Astrocyte of the spinal cord (primary cell): ENCODE data around the gene PRDM10.
"Not testable (repeated sequence)": the region's sequence is repeated elsewhere in the genome, so short reads cannot be mapped to it uniquely, and the experiment has no call there.

Experiments
- DNase-seq: peaks from one replicate; pipeline ENCODE4 v3.0.0; 2011; ENCODE audit warnings: low read depth, low spot score
- H3K4me3 ChIP-seq: 2 replicates; pipeline ENCODE4 v1.5.1; 2011; ENCODE audit warnings: low read depth, mild to moderate bottlenecking, low read length, moderate library complexity
- in situ Hi-C: cut with HindIII; loops from 2 replicates; pipeline ENCODE4 v1.10.0; 2017; ENCODE audit warnings: low sequenced_read_pairs
- TF ChIP-seq, protein P1 (sequence below): IDR thresholded peaks from 2 replicates; pipeline ENCODE4 v1.5.1; 2012; ENCODE audit warnings: low read depth, mild to moderate bottlenecking, low read length, inconsistent platforms

Gene PRDM10

DNA sequence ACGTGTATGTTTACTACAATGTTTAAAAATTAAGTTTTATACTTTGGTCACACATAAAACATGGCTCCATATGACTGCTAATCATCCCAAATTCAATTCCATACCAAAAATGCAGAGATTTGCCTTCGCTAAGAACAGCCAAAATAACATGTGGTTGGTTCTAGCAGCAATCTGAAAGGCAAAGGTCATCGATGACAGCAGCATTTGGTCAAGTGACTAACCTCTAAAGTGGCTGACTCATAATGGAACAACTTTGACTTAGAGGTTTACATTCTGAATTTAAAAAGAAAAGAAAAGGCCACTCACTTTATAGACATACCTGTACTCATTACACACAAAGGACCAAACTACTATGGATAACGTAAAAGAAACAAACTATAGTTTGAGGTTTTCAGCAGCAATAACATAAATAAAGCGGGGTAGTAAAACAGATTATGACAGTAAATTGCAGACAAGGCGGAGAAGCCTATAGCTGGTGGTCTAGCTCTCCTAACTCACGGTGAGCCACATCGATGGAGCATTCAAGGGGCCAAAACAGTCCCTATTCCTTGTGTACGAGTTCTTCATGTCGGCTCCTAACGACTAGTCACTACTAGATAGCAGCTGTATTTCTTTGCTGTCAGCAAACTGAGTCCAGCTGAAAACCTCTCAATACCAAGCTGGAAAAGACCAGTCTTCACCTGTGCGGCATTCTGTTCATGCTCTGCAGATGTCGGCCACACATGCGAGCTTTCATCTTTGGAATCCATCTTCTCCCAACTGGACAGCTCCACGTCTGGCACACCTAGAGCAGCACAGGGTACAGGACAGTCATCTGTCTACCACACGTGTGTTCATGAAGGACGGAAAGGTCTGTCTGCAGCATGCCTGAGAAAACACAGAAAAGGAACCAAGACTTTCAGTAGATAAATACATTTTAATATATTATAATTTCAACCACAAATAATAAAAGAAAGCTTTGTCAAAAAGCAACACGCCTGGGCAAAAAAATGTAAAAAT is 42.1 kb downstream of the PRDM10 start:
- in situ Hi-C loops = no loop called here
- TF ChIP-seq, protein P1, sequence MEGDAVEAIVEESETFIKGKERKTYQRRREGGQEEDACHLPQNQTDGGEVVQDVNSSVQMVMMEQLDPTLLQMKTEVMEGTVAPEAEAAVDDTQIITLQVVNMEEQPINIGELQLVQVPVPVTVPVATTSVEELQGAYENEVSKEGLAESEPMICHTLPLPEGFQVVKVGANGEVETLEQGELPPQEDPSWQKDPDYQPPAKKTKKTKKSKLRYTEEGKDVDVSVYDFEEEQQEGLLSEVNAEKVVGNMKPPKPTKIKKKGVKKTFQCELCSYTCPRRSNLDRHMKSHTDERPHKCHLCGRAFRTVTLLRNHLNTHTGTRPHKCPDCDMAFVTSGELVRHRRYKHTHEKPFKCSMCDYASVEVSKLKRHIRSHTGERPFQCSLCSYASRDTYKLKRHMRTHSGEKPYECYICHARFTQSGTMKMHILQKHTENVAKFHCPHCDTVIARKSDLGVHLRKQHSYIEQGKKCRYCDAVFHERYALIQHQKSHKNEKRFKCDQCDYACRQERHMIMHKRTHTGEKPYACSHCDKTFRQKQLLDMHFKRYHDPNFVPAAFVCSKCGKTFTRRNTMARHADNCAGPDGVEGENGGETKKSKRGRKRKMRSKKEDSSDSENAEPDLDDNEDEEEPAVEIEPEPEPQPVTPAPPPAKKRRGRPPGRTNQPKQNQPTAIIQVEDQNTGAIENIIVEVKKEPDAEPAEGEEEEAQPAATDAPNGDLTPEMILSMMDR = no peak
- H3K4me3 ChIP-seq = no peak overlapping the region
- peak; percentile 89 for DNase-seq

GRCh38 chr11:129959687-129960086 is 42.9 kb downstream of the PRDM10 start:
- H3K4me3 ChIP-seq = no peak overlapping the region
- no peak for DNase-seq
- in situ Hi-C loops = no loop called here
- TF ChIP-seq, protein P1 = no peak

DNA sequence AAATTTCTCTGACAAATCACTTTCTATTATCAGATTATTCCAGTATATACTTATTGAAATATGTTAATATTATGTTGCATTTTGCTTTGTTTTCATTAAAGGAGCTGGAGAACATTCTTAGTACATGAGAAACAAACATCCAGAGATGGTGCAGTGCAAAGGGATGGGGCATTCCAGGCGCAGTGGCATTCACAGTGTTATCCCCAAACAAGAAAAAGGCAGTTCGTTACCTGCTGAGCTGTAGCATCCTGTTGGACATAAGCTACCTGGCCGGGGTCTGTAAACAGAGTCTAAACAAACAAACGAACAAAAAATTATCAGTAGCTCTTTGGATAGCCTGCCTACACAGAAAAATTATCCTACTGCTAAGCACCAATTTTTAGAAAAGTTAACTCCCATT is 47.4 kb downstream of the PRDM10 start:
- TF ChIP-seq, protein P1 = no peak
- no peak overlapping the region for H3K4me3 ChIP-seq
- no peak for DNase-seq
- in situ Hi-C loops = no loop called here

- H3K4me3 ChIP-seq, in situ Hi-C loops, DNase-seq: not testable (repeated sequence)
Observed at GRCh38 chr11:129954703-129955102, 47.9 kb downstream of the PRDM10 start.

GRCh38 chr11:129951866-129952262 is 50.8 kb downstream of the PRDM10 start:
- in situ Hi-C loops = no loop called here
- H3K4me3 ChIP-seq = no peak overlapping the region
- TF ChIP-seq, protein P1 = no peak
- no peak for DNase-seq

GRCh38 chr11:129951201-129951865 is 51.3 kb downstream of the PRDM10 start:
- DNase-seq = no peak
- TF ChIP-seq, protein P1 = no peak
- in situ Hi-C loops = no loop called here
- H3K4me3 ChIP-seq = no peak overlapping the region
